Neuron (in vitro differentiated cells): ENCODE data around the gene LRP6.

Source experiments
- H2AFZ ChIP-seq: one replicate; pipeline ENCODE4 v1.6.1; 2013; ENCODE audit warnings: low read depth, mild to moderate bottlenecking, inconsistent platforms, low read length, moderate library complexity
- H3K27me3 ChIP-seq: one replicate; pipeline ENCODE4 v1.6.1; 2013; ENCODE audit warnings: low read length; ENCODE audit not compliant: insufficient read depth
- H3K36me3 ChIP-seq: one replicate; pipeline ENCODE4 v1.6.1; 2013; ENCODE audit warnings: low read length; ENCODE audit not compliant: insufficient read depth
- H3K4me1 ChIP-seq: one replicate; pipeline ENCODE4 v1.6.1; 2013; ENCODE audit warnings: low read length; ENCODE audit not compliant: insufficient read depth
- H3K4me3 ChIP-seq: 2 replicates; pipeline ENCODE4 v1.5.1; 2013; ENCODE audit warnings: mild to moderate bottlenecking, low read length, moderate library complexity
- H3K9me3 ChIP-seq: one replicate; pipeline ENCODE4 v1.6.1; 2013; ENCODE audit warnings: low read length

LRP6 gene

GRCh38 chr12:12083688-12084087 is 183.2 kb downstream of the LRP6 start:
- no peaks in the 10 kb centered on the region for H3K9me3 ChIP-seq
- no peak overlapping the region for H3K4me3 ChIP-seq
- H3K27me3 ChIP-seq = no peaks in the 10 kb centered on the region
- H3K4me1 ChIP-seq = peaks cover 37% of the 10 kb centered on the region
- no peak overlapping the region for H2AFZ ChIP-seq
- H3K36me3 ChIP-seq = no peaks in the 10 kb centered on the region

- Histone ChIP-seq H3K9me3 (no peaks in the 10 kb centered on the region), H3K36me3 (no peaks in the 10 kb centered on the region), H3K4me3 (no peak overlapping the region), H3K4me1 (peaks cover 20% of the 10 kb centered on the region), H3K27me3 (no peaks in the 10 kb centered on the region), H2AFZ (no peak overlapping the region)
Measured at GRCh38 chr12:12081836-12082497, 184.9 kb downstream of the LRP6 start.

- no peaks in the 10 kb centered on the region for H3K27me3 ChIP-seq
- no peak overlapping the region for H3K4me3 ChIP-seq
- no peaks in the 10 kb centered on the region for H3K36me3 ChIP-seq
- H3K9me3 ChIP-seq = no peaks in the 10 kb centered on the region
- H2AFZ ChIP-seq = no peak overlapping the region
- H3K4me1 ChIP-seq = no peaks in the 10 kb centered on the region
Measured at GRCh38 chr12:12079291-12079690, 187.6 kb downstream of the LRP6 start.

GRCh38 chr12:12072064-12072760 is 194.6 kb downstream of the LRP6 start:
- Histone ChIP-seq H2AFZ (no peak overlapping the region), H3K36me3 (no peaks in the 10 kb centered on the region), H3K4me3 (no peak overlapping the region), H3K4me1 (no peaks in the 10 kb centered on the region), H3K9me3 (no peaks in the 10 kb centered on the region), H3K27me3 (no peaks in the 10 kb centered on the region)

- no peaks in the 10 kb centered on the region for H3K4me1 ChIP-seq
- H3K9me3 ChIP-seq = no peaks in the 10 kb centered on the region
- no peak within 1 kb of the TSS for H2AFZ ChIP-seq
- no peaks in the 10 kb centered on the region for H3K27me3 ChIP-seq
- no peaks in the 10 kb centered on the region for H3K36me3 ChIP-seq
- H3K4me3 ChIP-seq = no peak within 1 kb of the TSS
Measured at GRCh38 chr12:12070674-12071656, 195.9 kb downstream of the LRP6 start, which contains the start of gene BCL2L14. BCL2L14 (plus strand) TSS chr12:12070939; CDS start chr12:12079306, 8,367 bp downstream.

GRCh38 chr12:12069821-12070548 is 196.9 kb downstream of the LRP6 start:
- no peaks in the 10 kb centered on the region for H3K4me1 ChIP-seq
- no peak overlapping the region for H2AFZ ChIP-seq
- H3K36me3 ChIP-seq = no peaks in the 10 kb centered on the region
- H3K9me3 ChIP-seq = no peaks in the 10 kb centered on the region
- no peak overlapping the region for H3K4me3 ChIP-seq
- H3K27me3 ChIP-seq = no peaks in the 10 kb centered on the region

GRCh38 chr12:12068751-12069150 is 198.1 kb downstream of the LRP6 start:
- Histone ChIP-seq H3K36me3 (no peaks in the 10 kb centered on the region), H3K4me3 (no peak overlapping the region), H2AFZ (no peak overlapping the region), H3K4me1 (no peaks in the 10 kb centered on the region), H3K9me3 (no peaks in the 10 kb centered on the region), H3K27me3 (no peaks in the 10 kb centered on the region)
